NCI-H69 (cell line): ENCODE results near the gene GOLGA6C.
"Not testable (repeated sequence)": the region's sequence is repeated elsewhere in the genome, so short reads cannot be mapped to it uniquely, and the experiment has no call there.

Experiments used
- DNase-seq: peaks from one replicate; lab custom pipeline; 2025; lab: John Stamatoyannopoulos, UW

Gene GOLGA6C

GRCh38 chr15:75258034-75258433, at the start of gene GOLGA6C:
Gene GOLGA6C, plus strand, starts transcription at chr15:75258334. Its CDS starts 265 bp downstream, at chr15:75258599.
- DNase-seq: not testable (repeated sequence)

- DNase-seq: no peak
Measured at GRCh38 chr15:75208501-75209288, 49.4 kb upstream of the GOLGA6C start.

GRCh38 chr15:75209289-75209676, 48.9 kb upstream of the GOLGA6C start:
- no peak for DNase-seq

- no peak for DNase-seq
Measured at GRCh38 chr15:75210811-75211230, 47.3 kb upstream of the GOLGA6C start.

- no peak for DNase-seq
Measured at GRCh38 chr15:75211436-75212199, 46.5 kb upstream of the GOLGA6C start.

GRCh38 chr15:75212200-75212858, 45.8 kb upstream of the GOLGA6C start:
- no peak for DNase-seq

- no peak for DNase-seq
Measured at GRCh38 chr15:75213212-75213767, 44.8 kb upstream of the GOLGA6C start.

GRCh38 chr15:75213768-75214221, 44.3 kb upstream of the GOLGA6C start:
- DNase-seq: no peak

- no peak for DNase-seq
Measured at GRCh38 chr15:75214293-75215096, 43.6 kb upstream of the GOLGA6C start.

- DNase-seq: peak; percentile 56
Measured at GRCh38 chr15:75215107-75216004, 42.8 kb upstream of the GOLGA6C start.

- no peak for DNase-seq
Measured at GRCh38 chr15:75217012-75217411, 41.1 kb upstream of the GOLGA6C start.

- DNase-seq: not testable (repeated sequence)
Measured at GRCh38 chr15:75217574-75217973, 40.6 kb upstream of the GOLGA6C start.

- DNase-seq: not testable (repeated sequence)
Measured at GRCh38 chr15:75219507-75219929, 38.6 kb upstream of the GOLGA6C start.

GRCh38 chr15:75223688-75224087, 34.4 kb upstream of the GOLGA6C start:
- DNase-seq: no peak

- no peak for DNase-seq
Measured at GRCh38 chr15:75224281-75224680, 33.9 kb upstream of the GOLGA6C start.

GRCh38 chr15:75225102-75225836, 32.9 kb upstream of the GOLGA6C start:
- DNase-seq: not testable (repeated sequence)

GRCh38 chr15:75225951-75226732, 32.0 kb upstream of the GOLGA6C start:
- no peak for DNase-seq

GRCh38 chr15:75227112-75227511, 31.0 kb upstream of the GOLGA6C start:
- DNase-seq: not testable (repeated sequence)
